Smooth muscle cell (in vitro differentiated cells): ENCODE results near the gene SHFL. TPM values are rescaled to one million over a fixed set of nuclear protein-coding genes. Genes with fewer than 3 reads are reported as not detected.

Experiments used
- DNase-seq: peaks from one replicate; lab custom pipeline; 2025; ENCODE audit not compliant: unreplicated experiment; lab: John Stamatoyannopoulos, UW
- H2AFZ ChIP-seq: fragments of 200-600 bp; sonication (generic); 2 replicates; pipeline ENCODE4 v1.6.0; 2016; ENCODE audit warnings: antibody characterized with exemption, low read depth, mild to moderate bottlenecking
- H3F3A ChIP-seq: fragments of 200-600 bp; sonication (generic); 2 replicates; pipeline ENCODE4 v1.6.0; 2017; ENCODE audit warnings: antibody characterized with exemption, low read depth
- H3K27ac ChIP-seq: fragments of 200-600 bp; sonication (generic); 2 replicates; pipeline ENCODE4 v1.5.1; 2016; ENCODE audit warnings: low read depth, mild to moderate bottlenecking
- H3K27me3 ChIP-seq: fragments of 200-600 bp; sonication (generic); 2 replicates; pipeline ENCODE4 v1.6.1; 2016; ENCODE audit warnings: low read depth, mild to moderate bottlenecking
- H3K36me3 ChIP-seq: fragments of 200-600 bp; sonication (generic); 2 replicates; pipeline ENCODE4 v1.5.1; 2016; ENCODE audit warnings: low read depth
- H3K4me1 ChIP-seq: fragments of 200-600 bp; sonication (generic); 2 replicates; pipeline ENCODE4 v1.5.1; 2016; ENCODE audit warnings: low read depth
- H3K4me2 ChIP-seq: fragments of 200-600 bp; sonication (generic); 2 replicates; pipeline ENCODE4 v1.6.0; 2016; ENCODE audit warnings: mild to moderate bottlenecking
- H3K4me3 ChIP-seq: fragments of 200-600 bp; sonication (generic); 2 replicates; pipeline ENCODE4 v1.5.1; 2016; ENCODE audit warnings: mild to moderate bottlenecking
- H3K79me2 ChIP-seq: fragments of 200-600 bp; sonication (generic); 2 replicates; pipeline ENCODE4 v1.6.0; 2016; ENCODE audit warnings: low read depth, mild to moderate bottlenecking
- H3K9ac ChIP-seq: fragments of 200-600 bp; sonication (generic); 2 replicates; pipeline ENCODE4 v1.6.0; 2016; ENCODE audit warnings: low read depth
- H3K9me3 ChIP-seq: fragments of 200-600 bp; sonication (generic); replicated peaks from 2 replicates; pipeline ENCODE4 v1.5.1; 2016; ENCODE audit warnings: low read depth
- H4K20me1 ChIP-seq: fragments of 200-600 bp; sonication (generic); 2 replicates; pipeline ENCODE4 v1.6.0; 2016; ENCODE audit warnings: low read depth
- WGBS: methylation state at CpG from one replicate; pipeline ENCODE4 v1.1.7; 2016; ENCODE audit warnings: low lambda C conversion rate; 5-methylcytosine and 5-hydroxymethylcytosine counted together
- polyA plus RNA-seq: library from polyadenylated mRNA; unstranded; fragments of >200 nt; fragmentation: Nextera tagmentation; extraction: Ambion mirVana; gene quantifications from 2 replicates; pipeline ENCODE4 v1.2.1, GENCODE V29; 2016
- total RNA-seq: library from RNA; depleted of rRNA; stranded (reverse); fragments of >200 nt; gene quantifications from 2 replicates; pipeline ENCODE4 v1.2.3, GENCODE V29; 2014
- TF ChIP-seq, protein P1 (sequence below): fragments of 200-600 bp; sonication (generic); IDR thresholded peaks from 2 replicates; pipeline ENCODE4 v1.5.1; 2017; ENCODE audit warnings: borderline replicate concordance, mild to moderate bottlenecking, antibody characterized with exemption; ENCODE audit not compliant: insufficient read depth, poor library complexity, severe bottlenecking

Gene SHFL
- total and polyA plus RNA-seq, 2 experiments from 2014 or later, result 15.6 to 28.7 TPM

DNA sequence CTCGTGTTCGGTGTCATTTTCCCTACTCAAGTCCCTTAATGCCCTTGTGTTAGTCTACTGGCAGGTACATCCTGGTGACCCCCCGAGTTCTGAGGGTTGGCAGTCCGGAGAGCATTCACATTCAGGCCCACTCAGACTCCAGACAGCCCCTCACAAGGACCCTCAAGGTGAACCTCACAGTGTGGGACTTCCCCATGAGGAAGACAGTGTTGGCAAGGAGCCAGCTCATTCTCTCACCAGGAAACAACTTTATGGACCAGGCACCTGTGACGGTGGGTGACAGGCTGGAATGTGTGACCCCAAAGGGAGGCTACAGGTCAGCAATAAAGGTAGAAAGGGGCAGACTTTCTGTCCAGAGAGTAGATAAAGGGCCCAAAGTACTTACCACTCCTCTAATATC is 48.3 kb upstream of the SHFL start:
- no peak overlapping the region for H3K9ac ChIP-seq
- H3K36me3 ChIP-seq, result no peaks in the 10 kb centered on the region
- no peak overlapping the region for H3K27ac ChIP-seq
- no peaks in the 10 kb centered on the region for H3F3A ChIP-seq
- peaks cover 3% of the 10 kb centered on the region for H3K9me3 ChIP-seq
- no peak overlapping the region for H3K4me2 ChIP-seq
- H2AFZ ChIP-seq, result no peak overlapping the region
- H3K27me3 ChIP-seq, result peaks cover 14% of the 10 kb centered on the region
- no peak overlapping the region for H3K4me3 ChIP-seq
- WGBS, result 73% methylated on average over 5 of the region's 5 CpGs
- H3K79me2 ChIP-seq, result no peaks in the 10 kb centered on the region
- TF ChIP-seq, protein P1, sequence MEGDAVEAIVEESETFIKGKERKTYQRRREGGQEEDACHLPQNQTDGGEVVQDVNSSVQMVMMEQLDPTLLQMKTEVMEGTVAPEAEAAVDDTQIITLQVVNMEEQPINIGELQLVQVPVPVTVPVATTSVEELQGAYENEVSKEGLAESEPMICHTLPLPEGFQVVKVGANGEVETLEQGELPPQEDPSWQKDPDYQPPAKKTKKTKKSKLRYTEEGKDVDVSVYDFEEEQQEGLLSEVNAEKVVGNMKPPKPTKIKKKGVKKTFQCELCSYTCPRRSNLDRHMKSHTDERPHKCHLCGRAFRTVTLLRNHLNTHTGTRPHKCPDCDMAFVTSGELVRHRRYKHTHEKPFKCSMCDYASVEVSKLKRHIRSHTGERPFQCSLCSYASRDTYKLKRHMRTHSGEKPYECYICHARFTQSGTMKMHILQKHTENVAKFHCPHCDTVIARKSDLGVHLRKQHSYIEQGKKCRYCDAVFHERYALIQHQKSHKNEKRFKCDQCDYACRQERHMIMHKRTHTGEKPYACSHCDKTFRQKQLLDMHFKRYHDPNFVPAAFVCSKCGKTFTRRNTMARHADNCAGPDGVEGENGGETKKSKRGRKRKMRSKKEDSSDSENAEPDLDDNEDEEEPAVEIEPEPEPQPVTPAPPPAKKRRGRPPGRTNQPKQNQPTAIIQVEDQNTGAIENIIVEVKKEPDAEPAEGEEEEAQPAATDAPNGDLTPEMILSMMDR, result no peak
- no peaks in the 10 kb centered on the region for H3K4me1 ChIP-seq
- H4K20me1 ChIP-seq, result no peaks in the 10 kb centered on the region
- DNase-seq, result no peak

DNA sequence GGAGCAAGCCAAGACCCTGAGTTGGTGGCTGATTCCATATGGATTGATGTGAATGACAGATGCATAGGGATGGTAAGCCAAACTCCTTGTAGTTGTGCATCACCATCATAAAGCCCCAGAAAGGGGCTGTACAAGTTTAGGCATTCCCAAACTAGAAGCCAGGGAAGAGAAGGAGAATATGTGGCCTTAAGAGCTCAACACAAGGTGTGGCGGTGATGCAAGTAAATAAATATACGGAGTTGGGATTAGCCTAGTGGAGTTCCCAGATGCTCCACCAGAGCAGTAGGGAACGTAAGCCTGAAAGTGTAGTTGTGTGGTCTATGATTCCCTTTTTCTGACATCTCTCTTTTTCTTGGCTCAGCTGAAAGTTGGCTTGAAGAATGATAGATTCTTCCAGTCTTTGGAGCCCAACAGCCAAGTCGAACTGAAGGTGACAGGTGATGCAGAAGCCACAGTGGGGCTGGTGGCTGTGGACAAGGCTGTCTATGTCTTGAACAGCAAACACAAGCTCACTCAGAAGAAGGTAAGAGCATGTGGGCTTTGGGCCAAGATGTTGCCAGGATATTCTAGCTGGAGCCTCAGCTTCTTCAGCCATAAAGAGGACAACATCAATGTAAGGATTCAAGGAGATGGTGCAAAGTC is 42.7 kb upstream of the SHFL start:
- Histone ChIP-seq H3K9me3 (peaks cover 7% of the 10 kb centered on the region), H3K79me2 (no peaks in the 10 kb centered on the region), H3K4me3 (no peak overlapping the region), H3K9ac (no peak overlapping the region), H3K4me1 (no peaks in the 10 kb centered on the region), H2AFZ (no peak overlapping the region), H4K20me1 (no peaks in the 10 kb centered on the region), H3K4me2 (no peak overlapping the region), H3K27ac (no peak overlapping the region), H3K36me3 (no peaks in the 10 kb centered on the region), H3F3A (no peaks in the 10 kb centered on the region), H3K27me3 (no peaks in the 10 kb centered on the region)
- WGBS, result 82% methylated on average over 4 of the region's 4 CpGs
- TF ChIP-seq, protein P1, result no peak
- no peak for DNase-seq

DNA sequence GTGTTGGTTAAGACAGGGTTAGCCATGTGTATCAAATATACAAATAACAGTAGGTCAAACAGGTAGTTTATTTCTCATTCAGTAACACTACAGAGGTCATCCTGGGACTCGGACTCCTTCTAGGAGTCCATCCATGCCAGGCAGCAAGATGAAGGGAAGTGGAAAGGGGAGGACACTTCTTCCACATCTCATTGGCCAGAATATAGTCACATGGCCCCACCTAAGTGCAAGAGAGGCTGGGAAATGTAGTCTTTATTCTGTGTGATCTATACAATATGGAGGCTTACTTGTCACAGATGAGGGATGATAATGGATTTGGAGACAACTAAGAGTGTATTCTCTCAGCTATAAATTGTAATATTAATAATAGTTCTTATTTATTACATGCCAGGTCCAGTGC is 41.7 kb upstream of the SHFL start:
- TF ChIP-seq, protein P1, result no peak
- peaks cover 7% of the 10 kb centered on the region for H3K9me3 ChIP-seq
- H3K27me3 ChIP-seq, result no peaks in the 10 kb centered on the region
- no peak overlapping the region for H2AFZ ChIP-seq
- no peaks in the 10 kb centered on the region for H3K4me1 ChIP-seq
- H3F3A ChIP-seq, result no peaks in the 10 kb centered on the region
- no peak for DNase-seq
- 76% methylated on average over 1 of the region's 1 CpG for WGBS
- no peaks in the 10 kb centered on the region for H3K79me2 ChIP-seq
- no peak overlapping the region for H3K9ac ChIP-seq
- no peak overlapping the region for H3K27ac ChIP-seq
- H3K36me3 ChIP-seq, result no peaks in the 10 kb centered on the region
- no peak overlapping the region for H3K4me3 ChIP-seq
- no peaks in the 10 kb centered on the region for H4K20me1 ChIP-seq
- no peak overlapping the region for H3K4me2 ChIP-seq

DNA sequence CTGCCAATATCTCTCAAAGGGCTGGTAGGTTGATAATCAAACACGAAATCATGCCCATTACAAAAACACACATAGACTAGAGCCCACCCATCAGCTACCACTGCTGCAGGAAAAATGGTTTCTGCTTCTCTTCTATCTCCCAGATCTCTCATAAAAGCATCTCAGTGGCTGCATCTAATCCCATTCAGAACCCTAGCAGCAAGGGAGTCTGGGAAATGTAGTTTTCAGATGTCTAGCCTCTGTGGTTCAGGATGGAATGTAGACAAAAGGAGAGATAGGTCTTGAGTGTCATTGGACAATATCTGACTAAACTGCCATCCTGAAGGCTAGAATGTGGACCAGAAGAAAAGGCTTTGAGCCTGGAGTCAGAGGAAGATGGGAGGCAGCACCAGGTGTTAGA is 40.7 kb upstream of the SHFL start:
- no peak overlapping the region for H3K9ac ChIP-seq
- H3K4me1 ChIP-seq, result no peaks in the 10 kb centered on the region
- H3K4me2 ChIP-seq, result no peak overlapping the region
- TF ChIP-seq, protein P1, result no peak
- peaks cover 7% of the 10 kb centered on the region for H3K9me3 ChIP-seq
- H3K27ac ChIP-seq, result no peak overlapping the region
- DNase-seq, result no peak
- no peak overlapping the region for H3K4me3 ChIP-seq
- no peaks in the 10 kb centered on the region for H3K36me3 ChIP-seq
- 58% methylated on average over 1 of the region's 1 CpG for WGBS
- H3K79me2 ChIP-seq, result no peaks in the 10 kb centered on the region
- no peaks in the 10 kb centered on the region for H4K20me1 ChIP-seq
- no peaks in the 10 kb centered on the region for H3K27me3 ChIP-seq
- H2AFZ ChIP-seq, result no peak overlapping the region
- H3F3A ChIP-seq, result no peaks in the 10 kb centered on the region
